HEK293 (cell line): ENCODE measurements around the gene KCNE3.

Source experiments
- CTCF ChIA-PET: fragments of 350-600 bp; formaldehyde crosslinking; extraction: SDS; loops from one replicate; lab custom pipeline; 2021; ENCODE audit warnings: antibody characterized with exemption; lab: Yijun Ruan, JAX
- POLR2A ChIA-PET: fragments of 300-600 bp; formaldehyde crosslinking; extraction: SDS; loops from one replicate; lab custom pipeline; 2020; ENCODE audit warnings: antibody characterized with exemption, inconsistent platforms; lab: Yijun Ruan, JAX
- H3K27ac ChIP-seq: fragments of 200-500 bp; sonication (Bioruptor generic); 2 replicates; pipeline ENCODE4 v1.5.1; 2014; ENCODE audit warnings: low read depth, low read length, control low read depth, inconsistent platforms; ENCODE audit errors: extremely low read depth
- H3K36me3 ChIP-seq, 2 experiments: fragments of 200-500 bp in 1 of 2; sonication (Bioruptor generic) in 1 of 2; 1 replicate in 1 of 2; 2 replicates in 1 of 2; pipeline ENCODE4 v1.5.1; 2014 to 2017; ENCODE audit warnings: inconsistent platforms in 2 of 2, low read length in 2 of 2; ENCODE audit not compliant: control insufficient read depth in 2 of 2, insufficient read depth in 1 of 2
- H3K4me1 ChIP-seq: fragments of 200-500 bp; sonication (Bioruptor generic); 2 replicates; pipeline ENCODE4 v1.5.1; 2014; ENCODE audit warnings: mild to moderate bottlenecking, low read length, inconsistent platforms; ENCODE audit not compliant: control insufficient read depth, insufficient read depth
- H3K4me3 ChIP-seq: 2 replicates; pipeline ENCODE4 v1.5.1; 2011; ENCODE audit warnings: low read depth, mild to moderate bottlenecking, control low read depth, low read length, moderate library complexity
- H3K9me3 ChIP-seq: fragments of 200-500 bp; sonication (Bioruptor generic); 2 replicates; pipeline ENCODE4 v1.5.1; 2014; ENCODE audit warnings: low read depth, low read length, inconsistent platforms; ENCODE audit not compliant: control insufficient read depth, insufficient read depth
- BCL6B ChIP-seq: fragments of 450-650 bp; formaldehyde crosslinking; IDR thresholded peaks from 2 replicates; pipeline ENCODE4 v1.5.1; 2017; ENCODE audit warnings: missing biosample characterization, missing genetic modification characterization
- EGR2 ChIP-seq: fragments of 450-650 bp; formaldehyde crosslinking; IDR thresholded peaks from 2 replicates; pipeline ENCODE4 v1.5.1; 2016; ENCODE audit warnings: low read depth, missing biosample characterization, missing genetic modification characterization
- GLI4 ChIP-seq: fragments of 450-650 bp; formaldehyde crosslinking; IDR thresholded peaks from 2 replicates; pipeline ENCODE4 v1.5.1; 2016; ENCODE audit warnings: missing biosample characterization, missing genetic modification characterization
- GLIS2 ChIP-seq: fragments of 450-650 bp; formaldehyde crosslinking; IDR thresholded peaks from 2 replicates; pipeline ENCODE4 v1.5.1; 2016; ENCODE audit warnings: missing biosample characterization, missing genetic modification characterization
- MZF1 ChIP-seq: fragments of 450-650 bp; formaldehyde crosslinking; IDR thresholded peaks from 2 replicates; pipeline ENCODE4 v1.5.1; 2017; ENCODE audit warnings: missing biosample characterization, missing genetic modification characterization, borderline replicate concordance
- RBAK ChIP-seq: fragments of 450-650 bp; formaldehyde crosslinking; IDR thresholded peaks from 2 replicates; pipeline ENCODE4 v1.5.1; 2016; ENCODE audit warnings: missing biosample characterization, missing genetic modification characterization
- YY2 ChIP-seq: fragments of 450-650 bp; formaldehyde crosslinking; IDR thresholded peaks from 2 replicates; pipeline ENCODE4 v1.5.1; 2016; ENCODE audit warnings: missing biosample characterization, missing genetic modification characterization
- ZBTB7A ChIP-seq: fragments of 450-650 bp; formaldehyde crosslinking; IDR thresholded peaks from 2 replicates; pipeline ENCODE4 v1.5.1; 2016; ENCODE audit warnings: low read depth, missing biosample characterization, missing genetic modification characterization
- ZFP41 ChIP-seq: fragments of 450-650 bp; formaldehyde crosslinking; IDR thresholded peaks from 2 replicates; pipeline ENCODE4 v1.5.1; 2016; ENCODE audit warnings: missing biosample characterization, missing genetic modification characterization, borderline replicate concordance
- ZNF121 ChIP-seq: fragments of 450-650 bp; formaldehyde crosslinking; IDR thresholded peaks from 2 replicates; pipeline ENCODE4 v1.5.1; 2016; ENCODE audit warnings: missing biosample characterization, missing genetic modification characterization
- ZNF16 ChIP-seq: fragments of 450-650 bp; formaldehyde crosslinking; IDR thresholded peaks from 2 replicates; pipeline ENCODE4 v1.5.1; 2016; ENCODE audit warnings: low read depth, missing biosample characterization, missing genetic modification characterization
- ZNF19 ChIP-seq: fragments of 450-650 bp; formaldehyde crosslinking; IDR thresholded peaks from 2 replicates; pipeline ENCODE4; 2016; ENCODE audit warnings: missing biosample characterization, missing genetic modification characterization, low read depth
- ZNF211 ChIP-seq: fragments of 450-650 bp; formaldehyde crosslinking; IDR thresholded peaks from 2 replicates; pipeline ENCODE4 v1.5.1; 2016; ENCODE audit warnings: low read depth, missing biosample characterization, missing genetic modification characterization
- ZNF24 ChIP-seq: fragments of 450-650 bp; formaldehyde crosslinking; IDR thresholded peaks from 2 replicates; pipeline ENCODE4 v1.5.1; 2016; ENCODE audit warnings: missing biosample characterization, missing genetic modification characterization
- ZNF266 ChIP-seq: fragments of 450-650 bp; formaldehyde crosslinking; IDR thresholded peaks from 2 replicates; pipeline ENCODE4 v1.5.1; 2016; ENCODE audit warnings: missing biosample characterization, missing genetic modification characterization, low read depth
- ZNF362 ChIP-seq: fragments of 450-650 bp; formaldehyde crosslinking; IDR thresholded peaks from 2 replicates; pipeline ENCODE4 v1.5.1; 2016; ENCODE audit warnings: missing biosample characterization, missing genetic modification characterization
- ZNF37A ChIP-seq: fragments of 450-650 bp; IDR thresholded peaks from 2 replicates; pipeline ENCODE4 v1.5.1; 2018; ENCODE audit warnings: missing biosample characterization, missing genetic modification characterization
- ZNF398 ChIP-seq: fragments of 450-650 bp; formaldehyde crosslinking; IDR thresholded peaks from 2 replicates; pipeline ENCODE4 v1.5.1; 2017; ENCODE audit warnings: missing biosample characterization, missing genetic modification characterization
- ZNF423 ChIP-seq: fragments of 450-650 bp; formaldehyde crosslinking; IDR thresholded peaks from 2 replicates; pipeline ENCODE4 v1.5.1; 2016; ENCODE audit warnings: missing biosample characterization, missing genetic modification characterization
- ZNF501 ChIP-seq: fragments of 450-650 bp; formaldehyde crosslinking; IDR thresholded peaks from 2 replicates; pipeline ENCODE4 v1.5.1; 2016; ENCODE audit warnings: missing biosample characterization, missing genetic modification characterization
- ZNF544 ChIP-seq: fragments of 450-650 bp; formaldehyde crosslinking; IDR thresholded peaks from 2 replicates; pipeline ENCODE4 v1.5.0; 2017; ENCODE audit warnings: missing biosample characterization, missing genetic modification characterization
- ZNF596 ChIP-seq: fragments of 450-650 bp; IDR thresholded peaks from 2 replicates; pipeline ENCODE4 v1.5.0; 2018; ENCODE audit warnings: missing biosample characterization, mild to moderate bottlenecking, missing genetic modification characterization, moderate library complexity
- ZNF626 ChIP-seq: fragments of 450-650 bp; sonication (Bioruptor Pico); formaldehyde crosslinking; IDR thresholded peaks from 2 replicates; pipeline ENCODE4 v1.5.1; 2018; ENCODE audit warnings: missing biosample characterization, missing genetic modification characterization, inconsistent platforms
- ZNF658 ChIP-seq: fragments of 450-650 bp; formaldehyde crosslinking; IDR thresholded peaks from 2 replicates; pipeline ENCODE4; 2016; ENCODE audit warnings: missing biosample characterization, missing genetic modification characterization
- ZNF707 ChIP-seq: fragments of 450-650 bp; formaldehyde crosslinking; IDR thresholded peaks from 2 replicates; pipeline ENCODE4 v1.5.1; 2016; ENCODE audit warnings: missing biosample characterization, missing genetic modification characterization
- ZSCAN23 ChIP-seq: fragments of 450-650 bp; formaldehyde crosslinking; IDR thresholded peaks from 2 replicates; pipeline ENCODE4 v1.5.1; 2016; ENCODE audit warnings: missing biosample characterization, missing genetic modification characterization
- ZSCAN4 ChIP-seq: fragments of 450-650 bp; formaldehyde crosslinking; IDR thresholded peaks from 2 replicates; pipeline ENCODE4 v1.5.1; 2017; ENCODE audit warnings: missing biosample characterization, missing genetic modification characterization

Gene KCNE3

GRCh38 chr11:74462631-74463030, 4.7 kb downstream of the KCNE3 start:
- H3K4me1 ChIP-seq: no peaks in the 10 kb centered on the region

GRCh38 chr11:74462009-74462408, 5.3 kb downstream of the KCNE3 start:
- Histone ChIP-seq H3K9me3 (no peaks in the 10 kb centered on the region), H3K4me1 (no peaks in the 10 kb centered on the region), H3K27ac (no peak overlapping the region), H3K4me3 (no peak overlapping the region), H3K36me3 (no peaks in the 10 kb centered on the region)
- CTCF ChIA-PET: interaction anchor here (1.0 to 4.6 kb wide), 3 partner anchors 9 to 206 kb away, joined by 3 to 24 read pairs (median 4); no protein-coding TSS in a partner anchor
- POLR2A ChIA-PET: no interaction called here
- no peak for TF ChIP-seq GLI4 (tag by site-specific recombination)
- TF ChIP-seq ZNF658 (tag by site-specific recombination): no peak
- TF ChIP-seq ZNF266 (tag by site-specific recombination): no peak
- no peak for TF ChIP-seq BCL6B (tag by site-specific recombination)
- no peak for TF ChIP-seq ZNF16
- no peak for TF ChIP-seq ZNF37A (tag by site-specific recombination)
- TF ChIP-seq YY2 (tag by site-specific recombination): no peak
- no peak for TF ChIP-seq ZNF121
- TF ChIP-seq MZF1 (tag by site-specific recombination): no peak
- no peak for TF ChIP-seq ZNF501 (tag by site-specific recombination)
- TF ChIP-seq ZNF19 (tag by site-specific recombination): no peak
- no peak for TF ChIP-seq RBAK
- TF ChIP-seq ZNF544 (tag by site-specific recombination): no peak
- no peak for TF ChIP-seq ZNF211
- no peak for TF ChIP-seq ZNF24 (tag by site-specific recombination)
- no peak for TF ChIP-seq ZSCAN4 (tag by site-specific recombination)
- TF ChIP-seq ZNF626 (tag by site-specific recombination): no peak
- no peak for TF ChIP-seq ZBTB7A (tag by site-specific recombination)
- TF ChIP-seq GLIS2 (tag by site-specific recombination): no peak
- TF ChIP-seq, all 188 proteins: peak for 0

More at GRCh38 chr11:74462631-74463030, 4.7 kb downstream of the KCNE3 start:
- ChIA-PET POLR2A (no interaction called here), CTCF (interaction anchor here (0.6 to 4.6 kb wide), 3 partner anchors 10 to 207 kb away, joined by 3 to 24 read pairs (median 4); no protein-coding TSS in a partner anchor)
- H3K36me3 ChIP-seq: no peaks in the 10 kb centered on the region
- no peak for TF ChIP-seq ZNF707
- H3K4me3 ChIP-seq: no peak overlapping the region
- H3K27ac ChIP-seq: no peak overlapping the region
- no peaks in the 10 kb centered on the region for H3K9me3 ChIP-seq

GRCh38 chr11:74460481-74461154, 6.7 kb downstream of the KCNE3 start:
- ChIA-PET POLR2A (no interaction called here), CTCF (interaction anchor here (0.6 to 4.6 kb wide), 4 partner anchors 8 to 109 kb away, joined by 3 to 24 read pairs (median 3); no protein-coding TSS in a partner anchor)
- TF ChIP-seq ZNF362 (tag by site-specific recombination) (no peak), ZNF423 (no peak), EGR2 (tag by site-specific recombination) (no peak), ZNF398 (peak; percentile 63), ZNF596 (tag by site-specific recombination) (no peak), ZSCAN23 (tag by site-specific recombination) (no peak), ZFP41 (no peak)
- Histone ChIP-seq H3K9me3 (no peaks in the 10 kb centered on the region), H3K4me1 (no peaks in the 10 kb centered on the region), H3K4me3 (no peak overlapping the region), H3K27ac (no peak overlapping the region), H3K36me3 (no peaks in the 10 kb centered on the region)
